H9 (cell line): ENCODE results near the gene DTNB. TPM values are rescaled to one million over a fixed set of nuclear protein-coding genes. Genes with fewer than 3 reads are reported as not detected.

ENCODE experiments used
- DNase-seq: peaks from one replicate; pipeline ENCODE4 v3.0.0-alpha.2; 2017
- H2AFZ ChIP-seq: one replicate; pipeline ENCODE4 v1.6.1; 2013; ENCODE audit warnings: mild to moderate bottlenecking, low read length, control low read depth, moderate library complexity
- H2AK5ac ChIP-seq: 2 replicates; pipeline ENCODE4 v1.6.1; 2013; ENCODE audit warnings: low read length, control low read depth, mixed read lengths; ENCODE audit not compliant: insufficient read length
- H2BK120ac ChIP-seq: one replicate; pipeline ENCODE4 v1.6.1; 2013; ENCODE audit warnings: low read depth, mild to moderate bottlenecking, low read length, control low read depth, inconsistent platforms; ENCODE audit not compliant: poor library complexity, severe bottlenecking
- H2BK12ac ChIP-seq: 2 replicates; pipeline ENCODE4 v1.6.1; 2013; ENCODE audit warnings: low read length, control low read depth, mixed read lengths, low read depth; ENCODE audit not compliant: insufficient read length
- H2BK15ac ChIP-seq: 2 replicates; pipeline ENCODE4 v1.6.1; 2013; ENCODE audit warnings: low read depth, low read length, control low read depth
- H2BK20ac ChIP-seq: one replicate; pipeline ENCODE4 v1.6.1; 2013; ENCODE audit warnings: low read depth, mild to moderate bottlenecking, low read length, control low read depth, inconsistent platforms; ENCODE audit not compliant: poor library complexity, severe bottlenecking
- H2BK5ac ChIP-seq: 2 replicates; pipeline ENCODE4 v1.6.1; 2013; ENCODE audit warnings: low read length, control low read depth, mixed read lengths; ENCODE audit not compliant: insufficient read length
- H3K14ac ChIP-seq: 2 replicates; pipeline ENCODE4 v1.6.1; 2013; ENCODE audit warnings: low read length, control low read depth; ENCODE audit not compliant: insufficient read depth
- H3K18ac ChIP-seq: 2 replicates; pipeline ENCODE4 v1.6.1; 2013; ENCODE audit warnings: low read depth, mild to moderate bottlenecking, mixed read lengths, low read length, control low read depth; ENCODE audit not compliant: insufficient read length
- H3K23ac ChIP-seq: 2 replicates; pipeline ENCODE4 v1.6.1; 2013; ENCODE audit warnings: low read length, control low read depth, mixed read lengths, low read depth; ENCODE audit not compliant: insufficient read length
- H3K23me2 ChIP-seq: 2 replicates; pipeline ENCODE4 v1.6.1; 2013; ENCODE audit warnings: low read depth, mild to moderate bottlenecking, mixed read lengths, low read length, control low read depth; ENCODE audit not compliant: insufficient read length, poor library complexity, severe bottlenecking
- H3K27ac ChIP-seq: 2 replicates; pipeline ENCODE4 v1.5.1; 2013; ENCODE audit warnings: low read length, control low read depth, mixed read lengths, low read depth; ENCODE audit not compliant: insufficient read length
- H3K27me3 ChIP-seq: 2 replicates; pipeline ENCODE4 v1.6.1; 2013; ENCODE audit warnings: low read length, control low read depth, inconsistent platforms; ENCODE audit not compliant: insufficient read depth
- H3K4ac ChIP-seq: 2 replicates; pipeline ENCODE4 v1.6.1; 2013; ENCODE audit warnings: low read depth, mild to moderate bottlenecking, control low read depth, inconsistent platforms, low read length, moderate library complexity
- H3K4me1 ChIP-seq: 2 replicates; pipeline ENCODE4 v1.6.1; 2013; ENCODE audit warnings: low read length, control low read depth, inconsistent platforms; ENCODE audit not compliant: insufficient read depth
- H3K4me2 ChIP-seq: 2 replicates; pipeline ENCODE4 v1.6.1; 2013; ENCODE audit warnings: low read length, control low read depth, mixed read lengths; ENCODE audit not compliant: insufficient read length, insufficient read depth
- H3K56ac ChIP-seq: 2 replicates; pipeline ENCODE4 v1.6.1; 2013; ENCODE audit warnings: low read depth, mild to moderate bottlenecking, mixed read lengths, low read length, control low read depth; ENCODE audit not compliant: insufficient read length
- H3K79me1 ChIP-seq: 2 replicates; pipeline ENCODE4 v1.6.1; 2013; ENCODE audit warnings: low read depth, mild to moderate bottlenecking, moderate library complexity, low read length, control low read depth, inconsistent platforms; ENCODE audit not compliant: insufficient read depth, poor library complexity, severe bottlenecking
- H3K79me2 ChIP-seq: 2 replicates; pipeline ENCODE4 v1.6.1; 2013; ENCODE audit warnings: low read length, control low read depth, inconsistent platforms; ENCODE audit not compliant: insufficient read depth
- H3K9ac ChIP-seq: 2 replicates; pipeline ENCODE4 v1.6.1; 2013; ENCODE audit warnings: low read length, control low read depth, mixed read lengths; ENCODE audit not compliant: insufficient read length; ENCODE audit errors: extremely low read depth
- H3K9me3 ChIP-seq: one replicate; pipeline ENCODE4 v1.6.1; 2013; ENCODE audit warnings: low read depth, low read length, inconsistent platforms; ENCODE audit not compliant: control insufficient read depth
- H3T11ph ChIP-seq: one replicate; pipeline ENCODE4 v1.6.1; 2013; ENCODE audit warnings: mild to moderate bottlenecking, low read length, control low read depth, inconsistent platforms
- H4K20me1 ChIP-seq: one replicate; pipeline ENCODE4 v1.6.1; 2013; ENCODE audit not compliant: control insufficient read depth, insufficient read length, insufficient read depth
- H4K5ac ChIP-seq: 2 replicates; pipeline ENCODE4 v1.6.1; 2013; ENCODE audit warnings: low read depth, mild to moderate bottlenecking, mixed read lengths, low read length, control low read depth; ENCODE audit not compliant: insufficient read length
- H4K8ac ChIP-seq: replicated peaks from 2 replicates; pipeline ENCODE4 v1.6.1; 2013; ENCODE audit warnings: low read length, control low read depth, mixed read lengths, low read depth; ENCODE audit not compliant: insufficient read length
- H4K91ac ChIP-seq: 2 replicates; pipeline ENCODE4 v1.6.1; 2013; ENCODE audit warnings: low read depth, mild to moderate bottlenecking, moderate library complexity, mixed read lengths, low read length, control low read depth; ENCODE audit not compliant: insufficient read length
- H3K27ac Mint-ChIP-seq, 3 experiments: 2 replicates in 2 of 3; 3 replicates in 1 of 3; pipeline ENCODE4 v1.8.0; 2020 to 2021; ENCODE audit warnings: mixed read lengths in 3 of 3, mild to moderate bottlenecking in 1 of 3, moderate library complexity in 1 of 3
- H3K27me3 Mint-ChIP-seq: 2 replicates; pipeline ENCODE4 v1.8.0; 2021; ENCODE audit warnings: low read depth, mild to moderate bottlenecking, moderate library complexity, mixed read lengths
- H3K36me3 Mint-ChIP-seq, 3 experiments: 2 replicates in 2 of 3; 3 replicates in 1 of 3; pipeline ENCODE4 v1.8.0; 2020 to 2021; ENCODE audit warnings: low read depth in 3 of 3, mixed read lengths in 3 of 3; ENCODE audit not compliant: insufficient read depth in 1 of 3
- H3K4me1 Mint-ChIP-seq, 2 experiments: 2 replicates each; pipeline ENCODE4 v1.8.0; 2020; ENCODE audit warnings: mixed read lengths in 2 of 2
- H3K4me3 Mint-ChIP-seq, 2 experiments: 2 replicates in 1 of 2; 3 replicates in 1 of 2; pipeline ENCODE4 v1.8.0; 2020 to 2021; ENCODE audit warnings: mild to moderate bottlenecking in 2 of 2, mixed read lengths in 2 of 2, moderate library complexity in 1 of 2
- H3K9me3 Mint-ChIP-seq, 2 experiments: 2 replicates in 1 of 2; 3 replicates in 1 of 2; pipeline ENCODE4 v1.8.0; 2020; ENCODE audit warnings: mild to moderate bottlenecking in 2 of 2, mixed read lengths in 2 of 2, moderate library complexity in 1 of 2
- WGBS: extraction: QIAGEN DNeasy Blood & Tissue Kit; methylation state at CpG from one replicate; pipeline ENCODE4 v1.1.7; 2013; ENCODE audit warnings: missing lambda C conversion rate, low lambda C conversion rate, mixed read lengths; ENCODE audit not compliant: insufficient read length; ENCODE audit errors: extremely low coverage; 5-methylcytosine and 5-hydroxymethylcytosine counted together
- total RNA-seq: library from RNA; stranded (reverse); gene quantifications from 2 replicates; pipeline ENCODE4 v1.2.1, GENCODE V29; 2021
- TF ChIP-seq, protein P1 (sequence below): fragments of 200-600 bp; sonication (generic); conservative IDR thresholded peaks from 3 replicates; pipeline ENCODE4 v1.8.0; 2021; ENCODE audit warnings: antibody characterized with exemption, mild to moderate bottlenecking

Gene DTNB
- total RNA-seq, 1 experiment from 2014 or later, result 26.7 TPM

DNA sequence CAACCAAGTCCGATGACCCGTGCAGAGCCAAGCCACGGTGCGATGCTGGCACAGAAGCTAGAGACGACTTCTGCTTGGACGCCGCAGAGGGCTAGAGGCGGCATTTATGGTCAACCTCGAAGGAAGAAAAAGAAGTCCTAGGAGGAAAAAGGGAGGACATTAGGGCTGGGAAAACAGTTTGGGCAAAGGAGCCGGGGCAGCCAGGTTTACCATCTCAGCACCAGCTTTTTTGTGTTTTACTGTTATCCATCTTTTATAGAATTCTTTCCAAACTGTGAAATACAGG is 643 bp upstream of the DTNB start:
- H3K9ac ChIP-seq, result peak overlapping the region; percentile 48
- H3K36me3 Mint-ChIP-seq, result no peaks in the 10 kb centered on the region; a peak in 1 of 7 replicates

More for the DNA sequence above, 643 bp upstream of the DTNB start:
- Histone ChIP-seq H3K27ac (no peak overlapping the region), H3K18ac (peak overlapping the region; percentile 93), H3K23me2 (peaks cover 12% of the 10 kb centered on the region), H4K8ac (no peak overlapping the region), H2BK12ac (peak overlapping the region; percentile 75), H3K79me2 (peaks cover 11% of the 10 kb centered on the region; the same call in 1 of the 2 replicates), H2BK15ac (no peak overlapping the region; the same call in 1 of the 2 replicates), H4K20me1 (no peaks in the 10 kb centered on the region), H4K5ac (no peak overlapping the region), H3K14ac (peak overlapping the region; percentile 98), H3K4me2 (peak overlapping the region; percentile 93), H3K4ac (no peak overlapping the region), H2AK5ac (no peak overlapping the region), H3K23ac (no peak overlapping the region), H4K91ac (no peak overlapping the region), H3K79me1 (no peaks in the 10 kb centered on the region), H3K56ac (no peak overlapping the region), H2BK5ac (no peak overlapping the region), H3K4me1 (peaks cover 5% of the 10 kb centered on the region; the same call in 1 of the 2 replicates), H2BK20ac (no peak overlapping the region), H2AFZ (peak overlapping the region; percentile 83), H3K27me3 (no peaks in the 10 kb centered on the region; the same call in 1 of the 2 replicates), H3T11ph (no peak overlapping the region), H2BK120ac (no peak overlapping the region), H3K9me3 (no peaks in the 10 kb centered on the region)
- peaks cover 0 to 2% of the 10 kb centered on the region in 2 experiments; a peak in 2 of 5 replicates for H3K9me3 Mint-ChIP-seq
- H3K27ac Mint-ChIP-seq, result peak overlapping the region in 1 of 3 experiments; percentile 73; a peak in 2 of 7 replicates
- no CpG with 5 or more reads among the region's 10 CpGs for WGBS
- peaks cover 42% of the 10 kb centered on the region for H3K27me3 Mint-ChIP-seq
- no peak for DNase-seq
- peaks cover 32 to 39% of the 10 kb centered on the region in 2 experiments for H3K4me1 Mint-ChIP-seq
- H3K4me3 Mint-ChIP-seq, result peak overlapping the region; percentile 68 to 78
- TF ChIP-seq, protein P1, sequence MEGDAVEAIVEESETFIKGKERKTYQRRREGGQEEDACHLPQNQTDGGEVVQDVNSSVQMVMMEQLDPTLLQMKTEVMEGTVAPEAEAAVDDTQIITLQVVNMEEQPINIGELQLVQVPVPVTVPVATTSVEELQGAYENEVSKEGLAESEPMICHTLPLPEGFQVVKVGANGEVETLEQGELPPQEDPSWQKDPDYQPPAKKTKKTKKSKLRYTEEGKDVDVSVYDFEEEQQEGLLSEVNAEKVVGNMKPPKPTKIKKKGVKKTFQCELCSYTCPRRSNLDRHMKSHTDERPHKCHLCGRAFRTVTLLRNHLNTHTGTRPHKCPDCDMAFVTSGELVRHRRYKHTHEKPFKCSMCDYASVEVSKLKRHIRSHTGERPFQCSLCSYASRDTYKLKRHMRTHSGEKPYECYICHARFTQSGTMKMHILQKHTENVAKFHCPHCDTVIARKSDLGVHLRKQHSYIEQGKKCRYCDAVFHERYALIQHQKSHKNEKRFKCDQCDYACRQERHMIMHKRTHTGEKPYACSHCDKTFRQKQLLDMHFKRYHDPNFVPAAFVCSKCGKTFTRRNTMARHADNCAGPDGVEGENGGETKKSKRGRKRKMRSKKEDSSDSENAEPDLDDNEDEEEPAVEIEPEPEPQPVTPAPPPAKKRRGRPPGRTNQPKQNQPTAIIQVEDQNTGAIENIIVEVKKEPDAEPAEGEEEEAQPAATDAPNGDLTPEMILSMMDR, result no peak
